NCI-H2107 treated with DMSO at 0.1 percent for 48 hours (cell line): ENCODE results near the gene TNFRSF8.

Source experiments
- DNase-seq: peaks from one replicate; lab custom pipeline; 2025; ENCODE audit not compliant: unreplicated experiment; lab: John Stamatoyannopoulos, UW

TNFRSF8 gene

DNA sequence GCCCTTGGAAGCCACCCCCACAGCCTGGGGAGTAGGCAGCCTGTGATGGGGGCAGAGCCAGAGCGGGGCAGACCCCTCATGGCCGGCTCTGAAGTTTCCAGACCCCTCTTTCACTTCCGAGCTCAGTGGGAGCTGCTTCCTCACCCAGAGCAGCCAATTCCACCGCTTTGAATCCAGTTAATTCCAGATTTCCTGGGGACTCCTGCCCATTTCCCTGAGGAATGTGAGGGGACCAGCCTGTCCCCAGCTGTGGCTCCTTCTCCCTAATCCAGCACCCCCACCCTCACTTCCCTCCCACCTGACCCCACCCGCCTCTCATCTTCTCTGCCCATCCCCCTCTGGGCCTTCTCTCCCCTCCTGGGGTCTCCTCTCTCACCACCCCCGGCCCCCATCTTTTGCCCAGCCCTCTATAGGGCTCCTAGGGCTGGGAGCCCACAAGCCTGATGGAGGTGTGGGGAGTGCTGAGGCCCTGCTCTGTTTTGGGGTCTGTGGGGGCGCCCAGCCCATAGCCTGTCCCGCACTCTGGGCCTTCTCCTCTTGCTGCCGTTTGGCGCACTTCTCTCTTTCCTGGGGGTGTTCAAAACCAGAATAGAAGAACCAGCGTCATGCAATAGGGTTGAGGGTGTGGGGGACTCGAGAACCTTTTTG, 77.5 kb downstream of the TNFRSF8 start:
- DNase-seq, result no peak

DNA sequence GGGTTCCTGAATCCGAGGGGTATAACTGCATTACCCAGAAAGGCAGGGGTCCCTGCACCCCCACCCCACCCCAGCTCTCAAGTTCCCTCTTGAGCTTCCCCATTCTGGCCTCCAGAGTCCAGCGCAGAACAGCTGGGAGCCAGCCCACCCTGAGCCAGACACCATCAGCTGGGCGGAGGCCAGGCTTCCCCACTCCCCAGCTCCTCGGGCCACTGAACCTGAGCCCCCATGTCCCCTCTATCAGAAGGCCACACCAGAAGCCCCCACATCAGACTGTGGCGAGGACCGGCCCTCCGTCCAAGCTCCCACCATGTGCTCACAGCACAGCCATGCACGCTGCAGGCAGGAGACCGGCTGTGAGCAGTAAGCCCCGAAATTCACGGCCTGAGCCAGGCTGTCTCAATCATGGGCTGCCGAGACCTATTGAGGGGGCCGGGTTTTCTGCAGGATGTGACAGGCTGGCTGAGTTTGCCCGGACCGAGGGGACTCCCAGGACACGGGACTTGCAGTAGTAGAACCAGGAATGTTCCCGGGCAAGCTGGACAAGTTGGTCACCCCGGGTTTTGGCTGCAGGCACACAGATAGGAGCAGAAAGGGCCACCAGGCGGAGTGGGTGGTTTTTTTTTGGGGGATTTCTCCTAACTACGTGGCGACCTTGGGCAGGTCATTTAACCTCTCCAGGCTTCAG, 78.2 kb downstream of the TNFRSF8 start:
- DNase-seq, result no peak

DNA sequence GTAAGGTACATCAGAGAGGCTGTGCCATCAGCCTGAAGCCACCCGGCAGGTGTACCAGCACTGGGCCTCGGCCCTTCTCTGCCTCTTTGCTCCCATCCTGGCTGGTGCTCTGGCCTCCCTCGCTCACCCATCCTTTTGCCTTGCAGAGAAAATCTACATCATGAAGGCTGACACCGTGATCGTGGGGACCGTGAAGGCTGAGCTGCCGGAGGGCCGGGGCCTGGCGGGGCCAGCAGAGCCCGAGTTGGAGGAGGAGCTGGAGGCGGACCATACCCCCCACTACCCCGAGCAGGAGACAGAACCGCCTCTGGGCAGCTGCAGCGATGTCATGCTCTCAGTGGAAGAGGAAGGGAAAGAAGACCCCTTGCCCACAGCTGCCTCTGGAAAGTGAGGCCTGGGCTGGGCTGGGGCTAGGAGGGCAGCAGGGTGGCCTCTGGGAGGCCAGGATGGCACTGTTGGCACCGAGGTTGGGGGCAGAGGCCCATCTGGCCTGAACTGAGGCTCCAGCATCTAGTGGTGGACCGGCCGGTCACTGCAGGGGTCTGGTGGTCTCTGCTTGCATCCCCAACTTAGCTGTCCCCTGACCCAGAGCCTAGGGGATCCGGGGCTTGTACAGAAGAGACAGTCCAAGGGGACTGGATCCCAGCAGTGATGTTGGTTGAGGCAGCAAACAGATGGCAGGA, 79.2 kb downstream of the TNFRSF8 start:
- DNase-seq, result no peak

DNA sequence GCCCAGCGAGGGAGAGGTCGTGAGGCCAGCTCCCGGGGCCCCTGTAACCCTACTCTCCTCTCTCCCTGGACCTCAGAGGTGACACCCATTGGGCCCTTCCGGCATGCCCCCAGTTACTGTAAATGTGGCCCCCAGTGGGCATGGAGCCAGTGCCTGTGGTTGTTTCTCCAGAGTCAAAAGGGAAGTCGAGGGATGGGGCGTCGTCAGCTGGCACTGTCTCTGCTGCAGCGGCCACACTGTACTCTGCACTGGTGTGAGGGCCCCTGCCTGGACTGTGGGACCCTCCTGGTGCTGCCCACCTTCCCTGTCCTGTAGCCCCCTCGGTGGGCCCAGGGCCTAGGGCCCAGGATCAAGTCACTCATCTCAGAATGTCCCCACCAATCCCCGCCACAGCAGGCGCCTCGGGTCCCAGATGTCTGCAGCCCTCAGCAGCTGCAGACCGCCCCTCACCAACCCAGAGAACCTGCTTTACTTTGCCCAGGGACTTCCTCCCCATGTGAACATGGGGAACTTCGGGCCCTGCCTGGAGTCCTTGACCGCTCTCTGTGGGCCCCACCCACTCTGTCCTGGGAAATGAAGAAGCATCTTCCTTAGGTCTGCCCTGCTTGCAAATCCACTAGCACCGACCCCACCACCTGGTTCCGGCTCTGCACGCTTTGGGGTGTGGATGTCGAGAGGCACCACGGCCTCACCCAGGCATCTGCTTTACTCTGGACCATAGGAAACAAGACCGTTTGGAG, 80.0 kb downstream of the TNFRSF8 start:
- DNase-seq, result no peak

DNA sequence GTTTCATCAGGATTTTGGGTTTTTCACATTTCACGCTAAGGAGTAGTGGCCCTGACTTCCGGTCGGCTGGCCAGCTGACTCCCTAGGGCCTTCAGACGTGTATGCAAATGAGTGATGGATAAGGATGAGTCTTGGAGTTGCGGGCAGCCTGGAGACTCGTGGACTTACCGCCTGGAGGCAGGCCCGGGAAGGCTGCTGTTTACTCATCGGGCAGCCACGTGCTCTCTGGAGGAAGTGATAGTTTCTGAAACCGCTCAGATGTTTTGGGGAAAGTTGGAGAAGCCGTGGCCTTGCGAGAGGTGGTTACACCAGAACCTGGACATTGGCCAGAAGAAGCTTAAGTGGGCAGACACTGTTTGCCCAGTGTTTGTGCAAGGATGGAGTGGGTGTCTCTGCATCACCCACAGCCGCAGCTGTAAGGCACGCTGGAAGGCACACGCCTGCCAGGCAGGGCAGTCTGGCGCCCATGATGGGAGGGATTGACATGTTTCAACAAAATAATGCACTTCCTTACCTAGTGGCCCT, 80.6 kb downstream of the TNFRSF8 start:
- DNase-seq, result no peak

DNA sequence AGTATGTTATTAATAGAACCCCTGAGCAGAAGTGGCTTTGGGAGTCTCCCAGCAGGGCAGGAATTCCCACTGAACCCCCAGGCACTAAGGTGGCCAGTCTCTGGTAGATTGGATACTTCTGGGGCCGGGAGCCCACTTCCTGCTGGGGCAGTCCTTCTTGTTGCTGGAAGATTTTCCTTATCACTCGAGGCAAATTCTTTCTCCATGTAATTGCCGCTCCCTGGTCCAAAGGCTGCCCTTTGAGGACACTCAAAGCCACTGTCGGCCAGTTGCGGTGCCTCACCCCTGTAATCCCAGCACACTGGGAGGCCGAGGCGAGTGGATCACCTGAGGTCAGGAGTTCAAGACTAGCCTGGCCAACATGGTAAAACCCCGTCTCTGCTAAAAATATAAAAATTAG, 81.1 kb downstream of the TNFRSF8 start:
- DNase-seq, result no peak

DNA sequence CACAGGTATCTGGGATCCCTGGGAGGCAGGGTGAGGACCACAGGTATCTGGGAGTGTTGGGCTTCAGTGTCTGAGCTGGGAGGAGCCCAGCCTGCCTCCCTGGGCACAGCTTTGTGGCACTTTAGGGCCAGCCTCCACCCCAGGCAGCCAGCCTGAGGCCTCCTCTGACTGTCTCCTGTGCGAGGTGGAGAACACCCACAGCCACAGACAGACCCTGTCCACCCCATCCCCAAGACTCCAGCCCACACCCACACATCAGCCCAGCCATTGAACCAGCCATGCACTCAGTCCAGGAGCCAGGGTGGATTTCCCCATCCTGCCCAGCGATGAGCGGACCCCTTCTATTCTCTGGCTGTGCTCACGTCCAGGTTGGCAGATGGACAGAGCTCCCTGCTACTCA, 81.9 kb downstream of the TNFRSF8 start:
- DNase-seq, result no peak

DNA sequence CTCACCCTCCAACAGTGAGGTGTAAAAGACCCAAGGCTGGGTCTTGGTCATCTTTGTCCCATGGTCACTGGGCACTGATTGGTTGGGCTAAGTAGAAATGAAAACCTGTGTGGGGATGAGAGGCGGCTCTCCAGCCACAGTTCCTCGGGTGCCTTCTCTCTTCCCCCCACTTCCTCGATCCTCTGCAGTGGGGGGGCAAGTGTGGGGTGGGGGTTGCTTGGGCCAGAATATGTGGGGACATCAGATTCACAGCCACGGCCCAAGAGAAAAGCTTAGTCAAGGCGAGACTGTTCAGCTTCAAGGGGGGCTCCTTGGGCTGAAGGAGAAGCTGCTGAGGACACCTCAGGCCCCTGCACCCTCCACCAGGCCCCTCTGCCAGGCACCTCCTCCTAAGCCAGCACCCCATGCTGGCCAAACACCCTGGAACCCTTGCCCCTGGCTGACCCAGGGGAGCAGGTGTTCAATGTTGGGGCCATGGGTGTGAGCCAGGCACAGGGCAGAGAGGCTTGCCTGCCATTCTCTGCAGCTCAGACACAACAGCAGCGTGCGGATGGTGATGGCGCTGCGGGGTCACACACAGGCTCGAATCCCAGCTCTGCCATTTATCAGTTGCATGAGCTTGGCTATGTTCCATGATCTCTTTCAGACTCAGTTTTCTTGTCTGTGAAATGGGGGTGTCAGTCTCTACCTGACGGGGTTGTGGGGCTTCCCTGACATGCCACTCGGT, 82.7 kb downstream of the TNFRSF8 start:
- DNase-seq, result no peak

DNA sequence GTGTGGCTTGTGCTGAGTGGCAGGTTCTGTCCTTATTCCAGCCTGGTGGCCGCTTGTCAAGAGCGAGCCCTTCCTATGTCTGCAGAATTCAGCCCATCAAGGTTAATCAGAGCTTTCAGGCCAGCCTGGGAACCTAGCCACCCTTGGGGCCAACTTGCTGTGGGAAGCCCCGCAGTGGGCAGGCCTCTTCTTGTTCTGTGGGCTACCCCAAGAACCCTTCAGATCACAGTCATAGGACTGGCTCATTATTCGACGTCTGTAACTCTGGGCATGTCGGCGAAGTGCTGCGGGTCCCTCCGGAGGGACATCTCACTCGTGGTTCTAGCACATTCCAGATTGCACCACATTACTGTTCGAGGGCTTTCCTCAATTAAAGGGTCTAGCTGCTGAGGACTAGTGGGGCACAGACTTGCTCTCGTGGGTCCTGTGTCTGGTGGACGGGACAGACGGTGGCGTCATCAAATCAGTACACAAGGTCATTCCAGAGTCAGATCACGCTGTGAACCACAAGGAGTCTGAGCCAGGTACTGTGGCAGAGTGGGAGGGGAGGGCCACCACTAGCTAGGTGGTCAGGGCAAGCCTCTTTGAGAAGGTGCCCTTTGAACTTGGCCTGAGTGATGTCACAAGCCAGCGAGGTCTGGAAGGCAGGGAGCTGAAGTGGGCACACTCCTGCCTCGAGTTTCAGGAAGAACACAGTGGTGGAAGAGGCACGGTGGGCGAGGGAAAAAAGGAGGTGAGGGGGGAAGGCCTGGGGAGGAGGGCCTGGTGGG, 83.4 kb downstream of the TNFRSF8 start:
- DNase-seq, result no peak

DNA sequence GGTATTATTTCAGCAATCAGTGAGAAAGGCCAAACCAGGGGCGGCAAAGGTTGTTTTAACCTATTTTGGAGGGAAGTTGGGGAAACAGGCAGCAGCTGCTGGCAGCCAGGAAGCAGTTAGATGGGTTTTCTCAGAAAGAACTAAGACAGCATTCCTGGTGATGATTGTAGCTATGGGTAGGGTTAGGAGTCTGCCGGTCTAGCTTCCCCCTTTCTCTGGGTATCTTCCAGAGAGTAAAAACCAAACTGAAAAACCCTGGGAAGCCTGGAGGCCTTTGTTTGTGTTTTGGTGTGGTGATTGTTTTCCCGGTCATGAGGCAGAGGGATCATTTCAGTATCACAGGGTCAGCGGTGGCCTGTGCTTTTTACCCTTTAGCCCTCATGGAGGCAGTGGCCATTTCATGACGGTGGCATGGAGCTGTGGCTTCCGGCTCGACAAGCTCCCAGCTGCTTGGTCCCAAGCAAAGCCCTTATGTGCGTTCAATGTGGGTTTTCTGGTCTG, 84.1 kb downstream of the TNFRSF8 start:
- DNase-seq, result no peak

DNA sequence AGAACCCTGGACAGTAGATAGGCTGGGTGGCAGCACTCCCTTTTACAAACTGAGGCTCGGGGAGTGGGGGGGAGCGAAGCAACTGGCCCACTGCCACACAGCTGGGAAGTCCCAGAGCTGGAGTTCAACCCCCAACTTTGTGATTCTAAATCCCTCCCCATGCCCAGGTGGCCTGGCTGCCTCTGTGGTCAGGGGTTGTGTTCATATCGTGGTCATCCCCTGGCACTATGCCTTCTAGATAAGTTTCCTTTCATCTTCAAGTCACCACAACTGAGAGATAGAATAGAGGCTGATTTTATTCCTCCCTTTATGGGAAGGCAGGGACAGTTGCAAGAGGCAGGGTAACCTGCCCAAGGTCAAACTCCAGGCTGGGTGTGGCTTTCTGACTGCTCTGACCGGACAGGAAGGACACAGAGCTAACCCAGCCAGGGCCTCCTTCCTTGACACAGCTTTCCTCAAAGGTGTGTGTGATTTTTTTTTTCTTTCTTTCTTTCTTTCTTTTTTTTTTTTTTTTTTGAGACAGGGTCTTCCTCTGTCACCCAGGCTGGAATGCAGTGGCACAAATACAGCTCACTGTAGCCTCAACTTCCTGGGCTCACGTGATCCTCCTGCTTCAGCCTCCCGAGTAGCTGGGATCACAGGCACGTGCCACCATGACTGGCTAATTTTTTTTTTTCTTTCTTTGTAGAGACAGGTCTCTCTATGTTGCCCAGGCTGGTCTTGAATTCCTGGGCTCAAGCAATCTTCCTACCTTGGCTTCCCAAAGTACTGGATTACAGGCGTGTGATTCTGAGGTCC, 85.3 kb downstream of the TNFRSF8 start:
- DNase-seq, result no peak

DNA sequence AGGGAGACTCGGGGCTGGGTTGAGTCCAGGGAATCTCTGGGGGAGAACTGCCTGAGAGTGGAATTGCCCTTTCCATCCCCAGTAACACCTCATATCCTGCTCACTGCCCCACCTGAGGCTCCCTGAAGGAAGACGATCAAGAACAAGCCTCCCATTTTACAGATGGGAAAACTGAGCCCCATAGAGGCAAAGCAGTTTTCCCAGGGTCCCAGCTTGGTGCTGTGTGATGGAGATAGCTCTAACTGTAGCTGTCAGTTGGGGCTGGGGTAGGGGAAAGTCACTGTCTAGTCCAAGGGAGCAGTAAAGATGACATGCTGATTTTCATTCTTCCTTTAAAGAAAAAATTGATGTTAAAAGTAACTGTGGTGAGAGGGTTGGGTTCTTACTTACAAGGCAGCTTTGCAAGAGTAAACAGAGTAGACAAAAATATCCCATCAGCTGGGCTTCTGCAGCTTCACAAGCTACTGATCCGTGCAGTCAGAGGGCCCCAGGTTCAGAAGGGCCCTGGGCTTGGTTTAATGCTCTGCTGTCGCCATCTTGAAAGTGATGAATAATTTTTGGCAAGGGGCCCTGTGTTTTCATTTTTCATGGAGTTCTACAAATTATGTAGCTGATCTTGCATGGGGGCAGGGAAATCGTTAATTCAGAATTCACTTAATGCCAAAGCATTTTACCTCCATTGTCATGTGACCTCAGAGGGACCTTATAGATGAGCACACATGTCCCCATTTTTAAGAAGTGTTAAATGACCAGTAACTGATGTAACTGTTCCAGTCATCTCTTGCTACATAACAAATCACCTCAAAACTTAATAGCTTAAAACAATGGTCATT, 86.1 kb downstream of the TNFRSF8 start:
- no peak for DNase-seq

DNA sequence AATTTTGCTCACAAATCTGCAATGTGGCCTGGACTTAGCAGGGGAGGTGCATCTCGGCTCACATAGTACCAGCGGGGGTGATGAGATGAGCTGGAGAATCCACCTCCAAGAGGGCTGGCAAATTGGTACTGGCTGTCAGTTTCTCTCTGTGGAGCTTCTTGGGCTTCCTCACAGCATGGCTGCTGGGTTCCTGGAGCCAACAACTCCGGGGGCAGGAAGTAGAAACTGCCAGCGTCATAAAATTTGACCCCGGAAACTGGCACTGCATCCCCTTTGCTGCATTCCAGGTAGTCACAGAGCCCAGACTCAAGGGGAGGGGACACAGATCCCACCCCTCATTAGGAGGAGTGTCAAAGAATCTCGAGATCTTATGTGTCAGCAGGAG, 86.7 kb downstream of the TNFRSF8 start:
- no peak for DNase-seq

DNA sequence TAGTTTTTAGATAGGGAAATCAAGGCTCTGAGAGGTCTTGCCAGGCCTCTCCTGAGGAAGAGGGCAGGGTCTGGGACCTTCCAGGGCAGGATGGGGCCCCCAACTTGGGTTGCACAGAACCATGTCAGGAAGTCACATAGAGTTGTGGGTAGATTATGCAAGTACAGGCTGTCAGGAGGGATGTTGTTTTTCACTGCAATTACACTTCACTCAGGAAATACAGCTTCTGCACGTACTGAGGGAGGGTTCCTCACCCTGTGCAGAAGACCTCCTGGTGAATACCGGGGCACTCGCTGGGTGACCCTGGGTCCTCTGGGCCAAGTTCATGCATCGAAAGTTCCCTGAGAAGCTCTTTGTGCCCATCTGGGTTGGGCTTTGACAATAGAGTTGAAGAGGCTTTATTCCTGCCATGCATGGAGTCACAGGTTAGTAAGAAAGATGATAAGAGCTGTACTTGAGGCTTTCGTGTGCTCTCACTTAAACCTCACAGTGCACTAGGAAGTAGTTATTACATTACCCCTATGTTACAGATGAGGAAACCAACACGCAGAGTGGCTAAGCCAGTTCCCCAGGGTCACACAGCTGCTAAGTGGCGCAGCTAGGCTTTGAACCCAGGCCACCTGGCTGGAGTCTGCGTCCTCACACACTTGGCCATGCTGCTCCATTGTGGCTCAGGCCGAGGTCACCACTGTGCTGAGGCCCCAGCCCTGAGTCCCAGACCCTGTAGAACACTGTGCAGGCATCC, 87.5 kb downstream of the TNFRSF8 start:
- no peak for DNase-seq

DNA sequence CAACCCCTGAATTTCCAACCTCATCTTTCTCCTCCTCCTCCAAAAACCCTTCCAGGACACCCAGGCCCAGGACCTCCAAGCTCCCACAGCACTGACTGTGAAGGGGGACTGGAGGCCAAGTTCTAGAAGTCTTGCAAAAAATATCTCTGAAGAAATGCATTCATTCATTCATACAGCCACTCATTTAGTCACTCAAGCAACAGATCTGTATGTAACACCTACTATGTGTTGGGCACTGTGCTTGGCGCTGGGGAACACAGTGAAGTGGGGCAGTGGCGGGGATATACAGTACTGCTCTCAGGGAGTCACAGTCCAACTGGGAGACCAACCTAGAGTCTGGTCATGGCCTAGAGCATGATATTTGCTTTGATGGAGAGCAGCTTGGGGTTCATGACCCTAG, 88.4 kb downstream of the TNFRSF8 start:
- no peak for DNase-seq

DNA sequence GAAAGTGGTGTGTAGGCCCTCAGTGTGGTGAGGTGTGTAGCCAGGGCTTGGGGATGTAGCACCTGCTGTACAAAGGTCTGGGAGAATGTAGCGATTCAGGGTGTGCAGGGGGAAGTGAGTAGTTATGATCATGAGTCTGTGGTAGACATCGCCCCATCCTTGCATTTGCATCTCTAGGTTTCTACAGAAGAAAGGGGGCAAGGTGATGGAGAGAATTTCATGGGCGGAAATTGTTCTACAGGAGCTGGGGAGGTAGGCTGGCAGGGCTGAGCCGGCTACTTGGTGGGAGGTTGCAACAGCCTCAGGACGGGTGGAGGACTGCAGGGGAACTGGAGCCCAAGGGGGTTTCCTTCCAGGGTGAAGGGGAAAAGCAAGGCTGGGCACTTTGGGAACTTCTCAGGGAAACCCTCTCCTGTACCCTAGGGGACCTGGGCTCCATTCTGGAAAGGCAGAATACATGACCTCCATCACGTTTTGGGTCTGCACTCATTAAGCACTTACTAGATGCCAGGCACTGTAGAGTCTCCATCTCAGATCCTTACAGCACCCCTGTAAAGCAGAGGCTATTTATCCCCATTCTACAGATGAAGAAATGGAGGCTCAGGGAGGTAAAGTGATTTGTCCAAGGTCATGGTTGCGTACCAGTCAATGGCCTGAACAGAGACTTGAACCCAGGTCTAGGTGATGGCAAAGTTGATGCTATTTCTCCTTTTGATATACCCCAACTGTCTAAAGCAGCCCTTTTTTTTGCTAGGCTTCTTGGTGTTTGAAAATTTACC, 89.2 kb downstream of the TNFRSF8 start:
- DNase-seq, result no peak
